HEK293 (cell line): ENCODE data around the gene SLC38A4.

Experiments used
- CTCF ChIA-PET: fragments of 350-600 bp; formaldehyde crosslinking; extraction: SDS; loops from one replicate; lab custom pipeline; 2021; ENCODE audit warnings: antibody characterized with exemption; lab: Yijun Ruan, JAX
- POLR2A ChIA-PET: fragments of 300-600 bp; formaldehyde crosslinking; extraction: SDS; loops from one replicate; lab custom pipeline; 2020; ENCODE audit warnings: antibody characterized with exemption, inconsistent platforms; lab: Yijun Ruan, JAX
- H3K27ac ChIP-seq: fragments of 200-500 bp; sonication (Bioruptor generic); 2 replicates; pipeline ENCODE4 v1.5.1; 2014; ENCODE audit warnings: low read depth, low read length, control low read depth, inconsistent platforms; ENCODE audit errors: extremely low read depth
- H3K36me3 ChIP-seq, 2 experiments: fragments of 200-500 bp in 1 of 2; sonication (Bioruptor generic) in 1 of 2; 1 replicate in 1 of 2; 2 replicates in 1 of 2; pipeline ENCODE4 v1.5.1; 2014 to 2017; ENCODE audit warnings: inconsistent platforms in 2 of 2, low read length in 2 of 2; ENCODE audit not compliant: control insufficient read depth in 2 of 2, insufficient read depth in 1 of 2
- H3K4me1 ChIP-seq: fragments of 200-500 bp; sonication (Bioruptor generic); 2 replicates; pipeline ENCODE4 v1.5.1; 2014; ENCODE audit warnings: mild to moderate bottlenecking, low read length, inconsistent platforms; ENCODE audit not compliant: control insufficient read depth, insufficient read depth
- H3K4me3 ChIP-seq: 2 replicates; pipeline ENCODE4 v1.5.1; 2011; ENCODE audit warnings: low read depth, mild to moderate bottlenecking, control low read depth, low read length, moderate library complexity
- H3K9me3 ChIP-seq: fragments of 200-500 bp; sonication (Bioruptor generic); 2 replicates; pipeline ENCODE4 v1.5.1; 2014; ENCODE audit warnings: low read depth, low read length, inconsistent platforms; ENCODE audit not compliant: control insufficient read depth, insufficient read depth
- SP2 ChIP-seq: fragments of 450-650 bp; formaldehyde crosslinking; IDR thresholded peaks from 2 replicates; pipeline ENCODE4 v1.5.1; 2016; ENCODE audit warnings: missing biosample characterization, missing genetic modification characterization
- ZBTB8A ChIP-seq: fragments of 450-650 bp; formaldehyde crosslinking; IDR thresholded peaks from 2 replicates; pipeline ENCODE4 v1.5.1; 2016; ENCODE audit warnings: missing biosample characterization, missing genetic modification characterization
- ZNF132 ChIP-seq: fragments of 450-650 bp; formaldehyde crosslinking; IDR thresholded peaks from 2 replicates; pipeline ENCODE4 v1.5.1; 2017; ENCODE audit warnings: missing biosample characterization, missing genetic modification characterization, borderline replicate concordance
- ZNF211 ChIP-seq: fragments of 450-650 bp; formaldehyde crosslinking; IDR thresholded peaks from 2 replicates; pipeline ENCODE4 v1.5.1; 2016; ENCODE audit warnings: low read depth, missing biosample characterization, missing genetic modification characterization
- ZNF324 ChIP-seq: fragments of 450-650 bp; formaldehyde crosslinking; IDR thresholded peaks from 2 replicates; pipeline ENCODE4 v1.5.1; 2016; ENCODE audit warnings: missing biosample characterization, missing genetic modification characterization
- ZNF341 ChIP-seq: fragments of 450-650 bp; formaldehyde crosslinking; IDR thresholded peaks from 2 replicates; pipeline ENCODE4; 2016; ENCODE audit warnings: low read depth, missing biosample characterization, missing genetic modification characterization
- ZNF37A ChIP-seq: fragments of 450-650 bp; IDR thresholded peaks from 2 replicates; pipeline ENCODE4 v1.5.1; 2018; ENCODE audit warnings: missing biosample characterization, missing genetic modification characterization
- ZNF610 ChIP-seq: fragments of 450-650 bp; formaldehyde crosslinking; IDR thresholded peaks from 2 replicates; pipeline ENCODE4 v1.5.1; 2016; ENCODE audit warnings: missing biosample characterization, missing genetic modification characterization, borderline replicate concordance
- ZNF768 ChIP-seq: fragments of 450-650 bp; formaldehyde crosslinking; IDR thresholded peaks from 2 replicates; pipeline ENCODE4 v1.5.1; 2018; ENCODE audit warnings: missing biosample characterization, mild to moderate bottlenecking, missing genetic modification characterization
- TF ChIP-seq, protein P1 (sequence below): fragments of 450-650 bp; formaldehyde crosslinking; optimal IDR thresholded peaks from 2 replicates; pipeline ENCODE3; 2016; ENCODE audit warnings: missing biosample characterization, mild to moderate bottlenecking, missing genetic modification characterization
- TF ChIP-seq, protein P2 (sequence below): fragments of 450-650 bp; formaldehyde crosslinking; IDR thresholded peaks from 2 replicates; pipeline ENCODE4 v1.5.1; 2016; ENCODE audit warnings: missing biosample characterization, missing genetic modification characterization
- TF ChIP-seq, protein P3 (sequence below): fragments of 450-650 bp; formaldehyde crosslinking; conservative IDR thresholded peaks from 2 replicates; pipeline ENCODE4 v1.5.1; 2016; ENCODE audit warnings: low read depth, missing biosample characterization, missing genetic modification characterization
- TF ChIP-seq, protein P4 (sequence below): fragments of 450-650 bp; formaldehyde crosslinking; IDR thresholded peaks from 2 replicates; pipeline ENCODE4 v1.5.1; 2016; ENCODE audit warnings: missing biosample characterization, missing genetic modification characterization

The SLC38A4 gene

DNA sequence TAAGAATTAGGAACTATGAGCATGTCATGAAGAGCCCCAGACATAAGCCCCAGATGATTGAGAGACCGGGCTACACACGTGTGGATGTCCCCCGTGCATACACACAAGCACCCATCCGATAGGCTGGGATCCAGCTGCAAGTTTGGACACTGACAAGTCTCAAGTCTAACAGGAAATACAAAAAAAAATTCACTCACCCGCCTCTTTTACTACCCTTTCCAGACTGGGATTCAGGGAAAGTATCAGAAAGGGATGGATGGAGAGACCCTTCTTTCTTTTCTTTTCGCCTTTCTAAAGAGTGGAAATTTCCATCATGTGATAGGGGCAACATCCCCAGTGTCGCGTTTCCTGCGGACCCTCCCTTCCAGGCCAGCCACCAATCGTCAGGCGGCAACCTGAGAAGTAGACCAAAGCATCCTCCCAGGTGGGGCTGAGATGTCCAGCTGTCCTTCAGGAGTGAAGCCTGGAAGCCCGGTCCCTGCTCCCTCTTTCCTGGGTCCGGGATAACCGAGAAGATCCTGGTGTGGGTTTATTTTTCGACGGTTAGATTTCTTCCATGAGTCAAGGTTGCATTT, 6.4 kb upstream of the SLC38A4 start (continued):
- TF ChIP-seq, protein P1, sequence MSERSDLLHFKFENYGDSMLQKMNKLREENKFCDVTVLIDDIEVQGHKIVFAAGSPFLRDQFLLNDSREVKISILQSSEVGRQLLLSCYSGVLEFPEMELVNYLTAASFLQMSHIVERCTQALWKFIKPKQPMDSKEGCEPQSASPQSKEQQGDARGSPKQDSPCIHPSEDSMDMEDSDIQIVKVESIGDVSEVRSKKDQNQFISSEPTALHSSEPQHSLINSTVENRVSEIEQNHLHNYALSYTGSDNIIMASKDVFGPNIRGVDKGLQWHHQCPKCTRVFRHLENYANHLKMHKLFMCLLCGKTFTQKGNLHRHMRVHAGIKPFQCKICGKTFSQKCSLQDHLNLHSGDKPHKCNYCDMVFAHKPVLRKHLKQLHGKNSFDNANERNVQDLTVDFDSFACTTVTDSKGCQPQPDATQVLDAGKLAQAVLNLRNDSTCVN (tag by site-specific recombination): no peak
- TF ChIP-seq SP2 (no peak), ZNF768 (tag by site-specific recombination) (no peak), ZNF37A (tag by site-specific recombination) (no peak), ZNF324 (tag by site-specific recombination) (no peak)
- TF ChIP-seq, protein P2, sequence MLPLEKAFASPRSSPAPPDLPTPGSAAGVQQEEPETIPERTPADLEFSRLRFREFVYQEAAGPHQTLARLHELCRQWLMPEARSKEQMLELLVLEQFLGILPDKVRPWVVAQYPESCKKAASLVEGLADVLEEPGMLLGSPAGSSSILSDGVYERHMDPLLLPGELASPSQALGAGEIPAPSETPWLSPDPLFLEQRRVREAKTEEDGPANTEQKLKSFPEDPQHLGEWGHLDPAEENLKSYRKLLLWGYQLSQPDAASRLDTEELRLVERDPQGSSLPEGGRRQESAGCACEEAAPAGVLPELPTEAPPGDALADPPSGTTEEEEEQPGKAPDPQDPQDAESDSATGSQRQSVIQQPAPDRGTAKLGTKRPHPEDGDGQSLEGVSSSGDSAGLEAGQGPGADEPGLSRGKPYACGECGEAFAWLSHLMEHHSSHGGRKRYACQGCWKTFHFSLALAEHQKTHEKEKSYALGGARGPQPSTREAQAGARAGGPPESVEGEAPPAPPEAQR (tag by site-specific recombination): no peak

DNA sequence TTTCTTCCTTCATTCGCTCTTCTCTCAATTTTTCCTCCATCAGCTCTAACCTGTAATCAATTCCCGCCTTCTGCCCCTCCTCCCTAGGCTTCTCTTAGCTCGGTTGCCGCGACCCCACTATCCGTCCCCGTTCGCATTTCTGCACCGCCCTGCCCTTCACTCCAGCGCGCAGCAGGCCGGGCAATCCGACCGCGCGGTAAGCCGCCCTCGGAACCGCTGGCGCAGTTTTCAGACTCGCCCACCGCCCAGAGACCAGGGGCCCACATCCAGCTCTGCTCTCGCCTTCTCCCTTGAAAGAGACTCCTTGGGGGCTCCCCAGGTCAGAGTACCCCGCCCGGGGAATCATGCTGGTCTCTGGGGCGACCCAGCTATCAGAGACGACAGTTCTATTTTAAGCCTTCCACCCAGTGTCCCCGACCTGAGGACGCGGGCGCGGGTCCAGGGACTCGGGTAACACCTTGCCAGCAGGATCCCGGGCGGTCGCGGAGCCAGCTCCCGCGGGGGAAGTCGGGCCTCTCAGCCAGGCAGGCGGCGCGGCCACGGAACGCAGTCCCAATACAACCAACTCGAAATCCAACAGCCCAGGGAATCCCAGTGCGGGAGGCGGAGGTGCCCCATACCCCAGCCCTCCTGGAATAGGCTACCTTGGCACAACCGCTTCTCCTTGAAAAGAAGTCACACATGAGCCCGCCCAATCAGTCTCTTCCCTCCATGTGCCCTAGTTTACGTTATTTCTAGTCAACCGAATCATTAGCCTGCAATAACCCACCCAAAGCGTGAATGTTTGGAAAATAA, 5.7 kb upstream of the SLC38A4 start:
- peak overlapping the region; percentile 16 for H3K4me3 ChIP-seq
- H3K4me1 ChIP-seq: no peaks in the 10 kb centered on the region
- H3K36me3 ChIP-seq: no peaks in the 10 kb centered on the region
- H3K9me3 ChIP-seq: no peaks in the 10 kb centered on the region
- ChIA-PET POLR2A (no interaction called here), CTCF (interaction anchor here (0.6 kb wide), 1 partner anchor 36 kb away, joined by 7 read pairs; no protein-coding TSS in a partner anchor)
- TF ChIP-seq ZNF610 (tag by site-specific recombination) (no peak), ZNF341 (tag by site-specific recombination) (peak; percentile 80), ZNF211 (tag by site-specific recombination) (no peak), ZNF132 (no peak), ZBTB8A (tag by site-specific recombination) (no peak)
- TF ChIP-seq, protein P3, sequence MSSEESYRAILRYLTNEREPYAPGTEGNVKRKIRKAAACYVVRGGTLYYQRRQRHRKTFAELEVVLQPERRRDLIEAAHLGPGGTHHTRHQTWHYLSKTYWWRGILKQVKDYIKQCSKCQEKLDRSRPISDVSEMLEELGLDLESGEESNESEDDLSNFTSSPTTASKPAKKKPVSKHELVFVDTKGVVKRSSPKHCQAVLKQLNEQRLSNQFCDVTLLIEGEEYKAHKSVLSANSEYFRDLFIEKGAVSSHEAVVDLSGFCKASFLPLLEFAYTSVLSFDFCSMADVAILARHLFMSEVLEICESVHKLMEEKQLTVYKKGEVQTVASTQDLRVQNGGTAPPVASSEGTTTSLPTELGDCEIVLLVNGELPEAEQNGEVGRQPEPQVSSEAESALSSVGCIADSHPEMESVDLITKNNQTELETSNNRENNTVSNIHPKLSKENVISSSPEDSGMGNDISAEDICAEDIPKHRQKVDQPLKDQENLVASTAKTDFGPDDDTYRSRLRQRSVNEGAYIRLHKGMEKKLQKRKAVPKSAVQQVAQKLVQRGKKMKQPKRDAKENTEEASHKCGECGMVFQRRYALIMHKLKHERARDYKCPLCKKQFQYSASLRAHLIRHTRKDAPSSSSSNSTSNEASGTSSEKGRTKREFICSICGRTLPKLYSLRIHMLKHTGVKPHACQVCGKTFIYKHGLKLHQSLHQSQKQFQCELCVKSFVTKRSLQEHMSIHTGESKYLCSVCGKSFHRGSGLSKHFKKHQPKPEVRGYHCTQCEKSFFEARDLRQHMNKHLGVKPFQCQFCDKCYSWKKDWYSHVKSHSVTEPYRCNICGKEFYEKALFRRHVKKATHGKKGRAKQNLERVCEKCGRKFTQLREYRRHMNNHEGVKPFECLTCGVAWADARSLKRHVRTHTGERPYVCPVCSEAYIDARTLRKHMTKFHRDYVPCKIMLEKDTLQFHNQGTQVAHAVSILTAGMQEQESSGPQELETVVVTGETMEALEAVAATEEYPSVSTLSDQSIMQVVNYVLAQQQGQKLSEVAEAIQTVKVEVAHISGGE (tag by site-specific recombination): no peak
- TF ChIP-seq, protein P4, sequence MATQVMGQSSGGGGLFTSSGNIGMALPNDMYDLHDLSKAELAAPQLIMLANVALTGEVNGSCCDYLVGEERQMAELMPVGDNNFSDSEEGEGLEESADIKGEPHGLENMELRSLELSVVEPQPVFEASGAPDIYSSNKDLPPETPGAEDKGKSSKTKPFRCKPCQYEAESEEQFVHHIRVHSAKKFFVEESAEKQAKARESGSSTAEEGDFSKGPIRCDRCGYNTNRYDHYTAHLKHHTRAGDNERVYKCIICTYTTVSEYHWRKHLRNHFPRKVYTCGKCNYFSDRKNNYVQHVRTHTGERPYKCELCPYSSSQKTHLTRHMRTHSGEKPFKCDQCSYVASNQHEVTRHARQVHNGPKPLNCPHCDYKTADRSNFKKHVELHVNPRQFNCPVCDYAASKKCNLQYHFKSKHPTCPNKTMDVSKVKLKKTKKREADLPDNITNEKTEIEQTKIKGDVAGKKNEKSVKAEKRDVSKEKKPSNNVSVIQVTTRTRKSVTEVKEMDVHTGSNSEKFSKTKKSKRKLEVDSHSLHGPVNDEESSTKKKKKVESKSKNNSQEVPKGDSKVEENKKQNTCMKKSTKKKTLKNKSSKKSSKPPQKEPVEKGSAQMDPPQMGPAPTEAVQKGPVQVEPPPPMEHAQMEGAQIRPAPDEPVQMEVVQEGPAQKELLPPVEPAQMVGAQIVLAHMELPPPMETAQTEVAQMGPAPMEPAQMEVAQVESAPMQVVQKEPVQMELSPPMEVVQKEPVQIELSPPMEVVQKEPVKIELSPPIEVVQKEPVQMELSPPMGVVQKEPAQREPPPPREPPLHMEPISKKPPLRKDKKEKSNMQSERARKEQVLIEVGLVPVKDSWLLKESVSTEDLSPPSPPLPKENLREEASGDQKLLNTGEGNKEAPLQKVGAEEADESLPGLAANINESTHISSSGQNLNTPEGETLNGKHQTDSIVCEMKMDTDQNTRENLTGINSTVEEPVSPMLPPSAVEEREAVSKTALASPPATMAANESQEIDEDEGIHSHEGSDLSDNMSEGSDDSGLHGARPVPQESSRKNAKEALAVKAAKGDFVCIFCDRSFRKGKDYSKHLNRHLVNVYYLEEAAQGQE (tag by site-specific recombination): no peak
- TF ChIP-seq, protein P1 (tag by site-specific recombination): peak; percentile 22
- H3K27ac ChIP-seq: peak overlapping the region; percentile 9; the same call in 1 of the 2 replicates
